Loucy (cell line): ENCODE data around the gene RAB44.

ENCODE experiments used
- EZH2phosphoT487 ChIP-seq: fragments of 200-600 bp; IDR thresholded peaks from 2 replicates; pipeline ENCODE4 v1.6.1; 2018; ENCODE audit warnings: antibody characterized with exemption, mild to moderate bottlenecking, moderate library complexity, borderline replicate concordance
- TF ChIP-seq, protein P1 (sequence below): fragments of 200-600 bp; sonication (generic); conservative IDR thresholded peaks from 2 replicates; pipeline ENCODE4 v1.5.1; 2014; ENCODE audit warnings: mild to moderate bottlenecking, antibody characterized with exemption, low read length

- TF ChIP-seq, protein P1, sequence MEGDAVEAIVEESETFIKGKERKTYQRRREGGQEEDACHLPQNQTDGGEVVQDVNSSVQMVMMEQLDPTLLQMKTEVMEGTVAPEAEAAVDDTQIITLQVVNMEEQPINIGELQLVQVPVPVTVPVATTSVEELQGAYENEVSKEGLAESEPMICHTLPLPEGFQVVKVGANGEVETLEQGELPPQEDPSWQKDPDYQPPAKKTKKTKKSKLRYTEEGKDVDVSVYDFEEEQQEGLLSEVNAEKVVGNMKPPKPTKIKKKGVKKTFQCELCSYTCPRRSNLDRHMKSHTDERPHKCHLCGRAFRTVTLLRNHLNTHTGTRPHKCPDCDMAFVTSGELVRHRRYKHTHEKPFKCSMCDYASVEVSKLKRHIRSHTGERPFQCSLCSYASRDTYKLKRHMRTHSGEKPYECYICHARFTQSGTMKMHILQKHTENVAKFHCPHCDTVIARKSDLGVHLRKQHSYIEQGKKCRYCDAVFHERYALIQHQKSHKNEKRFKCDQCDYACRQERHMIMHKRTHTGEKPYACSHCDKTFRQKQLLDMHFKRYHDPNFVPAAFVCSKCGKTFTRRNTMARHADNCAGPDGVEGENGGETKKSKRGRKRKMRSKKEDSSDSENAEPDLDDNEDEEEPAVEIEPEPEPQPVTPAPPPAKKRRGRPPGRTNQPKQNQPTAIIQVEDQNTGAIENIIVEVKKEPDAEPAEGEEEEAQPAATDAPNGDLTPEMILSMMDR: peak; percentile 97
- TF ChIP-seq EZH2phosphoT487: no peak
Measured at GRCh38 chr6:36765594-36766398, 68.2 kb downstream of the RAB44 start.
